ENCODE data around the gene HAVCR2. TPM values are rescaled to one million over a fixed set of nuclear protein-coding genes. Genes with fewer than 3 reads are reported as not detected.

Gene HAVCR2
- total and polyA plus RNA-seq, 9 of the 15 experiments (the other 6 are each of a cell fraction or from before 2014, with no cell fraction given): 0.04 to 0.11 (median 0.06) TPM; not detected in 5

- TF ChIP-seq COPS2 (conservative IDR thresholded peaks at IDR 0.05) (no peak), ELF4 (CRISPR knock-in tag; IDR thresholded peaks at IDR 0.05) (no peak), KDM1A (IDR thresholded peaks at IDR 0.05) (no peak), PKNOX1 (IDR thresholded peaks at IDR 0.05) (no peak), NFYB (IDR thresholded peaks at IDR 0.05; ENCODE audit: extremely low read depth, insufficient read length) (no peak), ELF2 (CRISPR knock-in tag; IDR thresholded peaks at IDR 0.05) (no peak), RBBP5 (IDR thresholded peaks at IDR 0.05; ENCODE audit: borderline replicate concordance, insufficient read depth, low read length, poor library complexity, severe bottlenecking) (no peak)
Observed at GRCh38 chr5:157148734-157149615, 40.1 kb upstream of the HAVCR2 start (continued).

All from K562 (cell line).